HepG2 (cell line): ENCODE results near the gene MRPL30.

ENCODE experiments used
- CREB3 ChIP-seq: sonication (generic); formaldehyde crosslinking; IDR thresholded peaks from 2 replicates; pipeline ENCODE4 v1.5.0; 2020; ENCODE audit warnings: missing genetic modification reagents
- HNF4A ChIP-seq: sonication (generic); formaldehyde crosslinking; IDR thresholded peaks from 2 replicates; pipeline ENCODE4 v1.4.0; 2020; ENCODE audit warnings: missing genetic modification reagents
- KDM3A ChIP-seq: IDR thresholded peaks from 2 replicates; pipeline ENCODE4 v1.6.1; 2018; ENCODE audit warnings: low read depth, missing compliant biosample characterization
- NFKB2 ChIP-seq: sonication (generic); formaldehyde crosslinking; IDR thresholded peaks from 2 replicates; pipeline ENCODE4 v1.4.0; 2020; ENCODE audit warnings: missing genetic modification reagents, borderline replicate concordance
- NFYB ChIP-seq: sonication (generic); formaldehyde crosslinking; IDR thresholded peaks from 2 replicates; pipeline ENCODE4 v1.4.0; 2020; ENCODE audit warnings: missing genetic modification reagents
- PCBP2 ChIP-seq: fragments of 200-400 bp; formaldehyde crosslinking; optimal IDR thresholded peaks from 2 replicates; pipeline ENCODE3; 2018; ENCODE audit warnings: low read length, low read depth; ENCODE audit not compliant: poor library complexity, severe bottlenecking
- SAFB2 ChIP-seq: sonication (generic); formaldehyde crosslinking; IDR thresholded peaks from 2 replicates; pipeline ENCODE4 v1.5.1; 2020; ENCODE audit warnings: missing genetic modification reagents, low read depth, mild to moderate bottlenecking, borderline replicate concordance
- SP1 ChIP-seq, 2 experiments: fragments of 450-650 bp in 1 of 2; sonication (generic) in 1 of 2; formaldehyde crosslinking in 1 of 2; IDR thresholded peaks; 2 replicates each; pipeline versions ENCODE4 v1.4.0 to v1.6.1; 2016 to 2020; ENCODE audit warnings: missing genetic modification reagents in 1 of 2
- ZBTB39 ChIP-seq: sonication (generic); formaldehyde crosslinking; IDR thresholded peaks from 2 replicates; pipeline ENCODE4 v1.5.0; 2020; ENCODE audit warnings: missing genetic modification reagents
- ZNF224 ChIP-seq: sonication (generic); formaldehyde crosslinking; IDR thresholded peaks from 2 replicates; pipeline ENCODE4 v1.5.0; 2020; ENCODE audit warnings: mild to moderate bottlenecking, missing genetic modification reagents
- ZNF687 ChIP-seq: sonication (generic); formaldehyde crosslinking; IDR thresholded peaks from 2 replicates; pipeline ENCODE4 v1.5.1; 2020; ENCODE audit warnings: mild to moderate bottlenecking, missing genetic modification reagents, moderate library complexity
- ZSCAN9 ChIP-seq: IDR thresholded peaks from 2 replicates; pipeline ENCODE4 v1.6.1; 2016; ENCODE audit warnings: borderline replicate concordance
- TF ChIP-seq, protein P1 (sequence below): sonication (generic); formaldehyde crosslinking; IDR thresholded peaks from 2 replicates; pipeline ENCODE4 v1.5.0; 2020; ENCODE audit warnings: mild to moderate bottlenecking, missing genetic modification reagents, moderate library complexity
- TF ChIP-seq, protein P2 (sequence below): sonication (generic); formaldehyde crosslinking; IDR thresholded peaks from 2 replicates; pipeline ENCODE4 v1.4.0; 2020; ENCODE audit warnings: missing genetic modification reagents

- TF ChIP-seq CREB3 (CRISPR knock-in tag), result no peak
- no peak for TF ChIP-seq NFKB2 (CRISPR knock-in tag)
- TF ChIP-seq, protein P1, sequence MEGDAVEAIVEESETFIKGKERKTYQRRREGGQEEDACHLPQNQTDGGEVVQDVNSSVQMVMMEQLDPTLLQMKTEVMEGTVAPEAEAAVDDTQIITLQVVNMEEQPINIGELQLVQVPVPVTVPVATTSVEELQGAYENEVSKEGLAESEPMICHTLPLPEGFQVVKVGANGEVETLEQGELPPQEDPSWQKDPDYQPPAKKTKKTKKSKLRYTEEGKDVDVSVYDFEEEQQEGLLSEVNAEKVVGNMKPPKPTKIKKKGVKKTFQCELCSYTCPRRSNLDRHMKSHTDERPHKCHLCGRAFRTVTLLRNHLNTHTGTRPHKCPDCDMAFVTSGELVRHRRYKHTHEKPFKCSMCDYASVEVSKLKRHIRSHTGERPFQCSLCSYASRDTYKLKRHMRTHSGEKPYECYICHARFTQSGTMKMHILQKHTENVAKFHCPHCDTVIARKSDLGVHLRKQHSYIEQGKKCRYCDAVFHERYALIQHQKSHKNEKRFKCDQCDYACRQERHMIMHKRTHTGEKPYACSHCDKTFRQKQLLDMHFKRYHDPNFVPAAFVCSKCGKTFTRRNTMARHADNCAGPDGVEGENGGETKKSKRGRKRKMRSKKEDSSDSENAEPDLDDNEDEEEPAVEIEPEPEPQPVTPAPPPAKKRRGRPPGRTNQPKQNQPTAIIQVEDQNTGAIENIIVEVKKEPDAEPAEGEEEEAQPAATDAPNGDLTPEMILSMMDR, result no peak
- TF ChIP-seq PCBP2, result no peak
- TF ChIP-seq SP1 (IDR thresholded peaks at IDR 0.05), result no peak
- no peak for TF ChIP-seq SP1 (CRISPR knock-in tag; IDR thresholded peaks at IDR 0.05)
- no peak for TF ChIP-seq ZSCAN9
- no peak for TF ChIP-seq ZBTB39 (CRISPR knock-in tag)
- TF ChIP-seq ZNF224 (CRISPR knock-in tag), result no peak
- no peak for TF ChIP-seq NFYB (CRISPR knock-in tag)
- no peak for TF ChIP-seq ZNF687
- TF ChIP-seq HNF4A, result no peak
- TF ChIP-seq KDM3A (CRISPR knock-in tag), result no peak
- TF ChIP-seq SAFB2 (CRISPR knock-in tag), result no peak
- TF ChIP-seq, protein P2, sequence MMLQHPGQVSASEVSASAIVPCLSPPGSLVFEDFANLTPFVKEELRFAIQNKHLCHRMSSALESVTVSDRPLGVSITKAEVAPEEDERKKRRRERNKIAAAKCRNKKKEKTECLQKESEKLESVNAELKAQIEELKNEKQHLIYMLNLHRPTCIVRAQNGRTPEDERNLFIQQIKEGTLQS (CRISPR knock-in tag), result no peak
Measured at GRCh38 chr2:99216096-99216495, 35.1 kb downstream of the MRPL30 start.
